Measurements from ENCODE around the gene TBCE.

DNA sequence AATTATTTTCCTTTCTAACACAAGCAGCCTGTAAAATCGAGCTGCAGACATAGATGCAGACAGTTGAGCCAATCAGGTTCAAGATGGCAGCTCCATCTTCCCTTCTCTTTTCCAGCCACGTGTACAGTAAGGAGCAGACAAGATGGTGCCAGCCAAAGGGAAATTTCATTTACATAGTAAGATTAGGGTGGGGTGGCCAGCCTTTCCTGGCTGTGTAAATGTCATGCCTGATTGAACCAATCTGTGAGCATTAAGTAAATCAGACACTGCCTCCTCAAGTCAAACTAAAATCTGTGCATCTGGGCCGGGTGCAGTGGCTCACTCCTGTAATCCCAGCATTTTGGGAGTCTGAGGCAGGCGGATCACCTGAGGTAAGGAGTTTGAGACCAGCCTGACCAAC is 60.2 kb downstream of the TBCE start:
- TF ChIP-seq, protein P1, sequence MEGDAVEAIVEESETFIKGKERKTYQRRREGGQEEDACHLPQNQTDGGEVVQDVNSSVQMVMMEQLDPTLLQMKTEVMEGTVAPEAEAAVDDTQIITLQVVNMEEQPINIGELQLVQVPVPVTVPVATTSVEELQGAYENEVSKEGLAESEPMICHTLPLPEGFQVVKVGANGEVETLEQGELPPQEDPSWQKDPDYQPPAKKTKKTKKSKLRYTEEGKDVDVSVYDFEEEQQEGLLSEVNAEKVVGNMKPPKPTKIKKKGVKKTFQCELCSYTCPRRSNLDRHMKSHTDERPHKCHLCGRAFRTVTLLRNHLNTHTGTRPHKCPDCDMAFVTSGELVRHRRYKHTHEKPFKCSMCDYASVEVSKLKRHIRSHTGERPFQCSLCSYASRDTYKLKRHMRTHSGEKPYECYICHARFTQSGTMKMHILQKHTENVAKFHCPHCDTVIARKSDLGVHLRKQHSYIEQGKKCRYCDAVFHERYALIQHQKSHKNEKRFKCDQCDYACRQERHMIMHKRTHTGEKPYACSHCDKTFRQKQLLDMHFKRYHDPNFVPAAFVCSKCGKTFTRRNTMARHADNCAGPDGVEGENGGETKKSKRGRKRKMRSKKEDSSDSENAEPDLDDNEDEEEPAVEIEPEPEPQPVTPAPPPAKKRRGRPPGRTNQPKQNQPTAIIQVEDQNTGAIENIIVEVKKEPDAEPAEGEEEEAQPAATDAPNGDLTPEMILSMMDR (conservative IDR thresholded peaks at IDR 0.05 in 1 of 2, IDR thresholded peaks at IDR 0.05 in 1 of 2; ENCODE audit: extremely low read depth in 1 of 2, insufficient read depth in 1 of 2, low read depth in 1 of 2, low read length in 2 of 2): no peak
- no peak for TF ChIP-seq EZH2 (IDR thresholded peaks at IDR 0.05; ENCODE audit: borderline replicate concordance, low read length)
